Measurements from ENCODE around the gene MRAP. TPM values are rescaled to one million over a fixed set of nuclear protein-coding genes. Genes with fewer than 3 reads are reported as not detected.

The MRAP gene
- total and polyA plus RNA-seq, 9 of the 15 experiments (the other 6 are each of a cell fraction or from before 2014, with no cell fraction given) = 0.63 to 2.3 TPM; not detected in 7

GRCh38 chr21:32329776-32330175 is 31.1 kb downstream of the MRAP start (continued):
- no peak for TF ChIP-seq NFYB (IDR thresholded peaks at IDR 0.05; ENCODE audit: extremely low read depth, insufficient read length)
- no peak for TF ChIP-seq POLR2AphosphoS5 (IDR thresholded peaks at IDR 0.05; ENCODE audit: control insufficient read depth, insufficient read depth, low read depth, low read length)

- H3K79me2 ChIP-seq (ENCODE audit: control insufficient read depth, insufficient read depth, low read length) = no peaks in the 10 kb centered on the region
- peaks cover 99% of the 10 kb centered on the region for H3K36me3 ChIP-seq (ENCODE audit: control insufficient read depth, insufficient read depth, low read length)
- in situ Hi-C loops (cut with MboI) (no loop called here), intact Hi-C loops (cut with micrococcal nuclease) (no loop called here)
- CTCF ChIA-PET (ENCODE audit: low intra/inter-chr PET ratio) = no interaction called here
- no peak for DNase-seq (ENCODE audit: extremely low read depth in 1 of 4, low spot score in 3 of 4)
- no peak overlapping the region for H3K4me2 ChIP-seq (ENCODE audit: insufficient read depth, low read length)
- H2AFZ ChIP-seq (ENCODE audit: low read depth, low read length) = no peak overlapping the region
- H3K9me1 ChIP-seq (ENCODE audit: control insufficient read depth, insufficient read depth, low read length) = no peaks in the 10 kb centered on the region
- no TSS peak for BruUV-seq (replicated peaks)
- H3K27me3 ChIP-seq (ENCODE audit: control insufficient read depth in 2 of 2, insufficient read depth in 2 of 2, low read length in 2 of 2) = no peaks in the 10 kb centered on the region
- H3K4me1 ChIP-seq (replicated peaks in 1 of 2; ENCODE audit: control insufficient read depth in 2 of 2, insufficient read depth in 2 of 2, low read length in 2 of 2) = peaks cover 0 to 2% of the 10 kb centered on the region in 2 experiments; a peak in 1 of 5 replicates
- no peak for TF ChIP-seq TFAM (CRISPR knock-in tag; conservative IDR thresholded peaks at IDR 0.05)
- TF ChIP-seq FOXK2 (conservative IDR thresholded peaks at IDR 0.05 in 1 of 2, IDR thresholded peaks at IDR 0.05 in 1 of 2; ENCODE audit: low read depth in 2 of 2) = no peak
- no peak for TF ChIP-seq NCOA1 (IDR thresholded peaks at IDR 0.05; ENCODE audit: low read depth)
- TF ChIP-seq MEF2D (tag; conservative IDR thresholded peaks at IDR 0.05; ENCODE audit: low read depth) = no peak
- TF ChIP-seq MTA2 (IDR thresholded peaks at IDR 0.05; ENCODE audit: low read depth) = no peak
- TF ChIP-seq ARID3B (CRISPR knock-in tag; IDR thresholded peaks at IDR 0.05; ENCODE audit: borderline replicate concordance) = no peak
- TF ChIP-seq SP2 (IDR thresholded peaks at IDR 0.05; ENCODE audit: extremely low read depth, low read depth, low read length, poor library complexity, severe bottlenecking) = no peak
- no peak for TF ChIP-seq ZNF75A (CRISPR knock-in tag; IDR thresholded peaks at IDR 0.05)
- TF ChIP-seq MIER1 (IDR thresholded peaks at IDR 0.05; ENCODE audit: low read depth) = no peak
- TF ChIP-seq ZNF408 (CRISPR knock-in tag; IDR thresholded peaks at IDR 0.05; ENCODE audit: low read depth) = no peak
- no peak for TF ChIP-seq FOXA3 (CRISPR knock-in tag; conservative IDR thresholded peaks at IDR 0.05 in 1 of 2, IDR thresholded peaks at IDR 0.05 in 1 of 2)
- no peak for TF ChIP-seq MBD2 (IDR thresholded peaks at IDR 0.05; ENCODE audit: borderline replicate concordance, low read depth)
- TF ChIP-seq ZNF668 (CRISPR knock-in tag; IDR thresholded peaks at IDR 0.05) = no peak
- no peak for TF ChIP-seq ZNF239 (CRISPR knock-in tag; IDR thresholded peaks at IDR 0.05)
- no peak for TF ChIP-seq ELF4 (CRISPR knock-in tag; IDR thresholded peaks at IDR 0.05)
- no peak for TF ChIP-seq POLR2G (IDR thresholded peaks at IDR 0.05; ENCODE audit: low read depth, low read length)
- no peak for TF ChIP-seq RBBP5 (IDR thresholded peaks at IDR 0.05; ENCODE audit: borderline replicate concordance, insufficient read depth, low read length, poor library complexity, severe bottlenecking)
- TF ChIP-seq PTTG1 (tag; IDR thresholded peaks at IDR 0.05; ENCODE audit: low read depth) = no peak
- H3K9me3 ChIP-seq (replicated peaks; ENCODE audit: control insufficient read depth, insufficient read depth, low read depth, low read length) = no peaks in the 10 kb centered on the region
- WGBS (ENCODE audit: insufficient coverage, low coverage, missing lambda C conversion rate) = 98% methylated on average over 4 of the region's 4 CpGs
- ATAC-seq = no peak
- no peak for FAIRE-seq
- no peak overlapping the region for H3K9ac ChIP-seq (ENCODE audit: insufficient read depth in 1 of 2, low read depth in 2 of 2, low read length in 2 of 2)
- no peaks in the 10 kb centered on the region for H4K20me1 ChIP-seq (replicated peaks; ENCODE audit: control insufficient read depth, insufficient read depth, low read length)
- H3K4me3 ChIP-seq = no peak overlapping the region
- POLR2A ChIA-PET = no interaction called here
- no peak overlapping the region for H3K27ac ChIP-seq (ENCODE audit: extremely low read depth, low read depth, low read length)
Observed at GRCh38 chr21:32330784-32331311, 32.2 kb downstream of the MRAP start.

Measured in K562 (cell line).